Activated CD4-positive, CD25-positive, alpha-beta regulatory T cell treated with anti-CD3 and anti-CD28 coated beads, Interleukin-2, amount 50 U/mL, for 24 hours (primary cell): Measurements from ENCODE around the gene BMI1.
"Not testable (repeated sequence)": the region's sequence is repeated elsewhere in the genome, so short reads cannot be mapped to it uniquely, and the experiment has no call there.

Source experiments
- ATAC-seq, 2 donors: fragments of 150-1000 bp; cut with Tn5 transposase; one replicate each; pipeline ENCODE4 v1.10.0; 2021; ENCODE audit warnings: mild to moderate bottlenecking in 1 of 2, moderate library complexity in 1 of 2

Gene BMI1

GRCh38 chr10:22320591-22321155 is at the start of gene BMI1:
Gene BMI1 (plus strand): TSS chr10:22321099. CDS start chr10:22326450, 5,351 bp downstream.
- peak; percentile 39 to 42 for ATAC-seq

- peak; percentile 56 to 63 for ATAC-seq
These were observed 49.1 kb upstream of the BMI1 start for GRCh38 chr10:22271786-22272185.

- no peak for ATAC-seq
These were observed 42.5 kb upstream of the BMI1 start for GRCh38 chr10:22278441-22278782.

GRCh38 chr10:22280078-22280477 is 40.8 kb upstream of the BMI1 start:
- ATAC-seq, result no peak

- ATAC-seq, result no peak
These were observed 35.8 kb upstream of the BMI1 start for GRCh38 chr10:22285130-22285529.

- ATAC-seq, result no peak
These were observed 27.0 kb upstream of the BMI1 start for GRCh38 chr10:22293747-22294404.

GRCh38 chr10:22294694-22295093 is 26.2 kb upstream of the BMI1 start:
- ATAC-seq, result no peak

GRCh38 chr10:22301193-22301592 is 19.7 kb upstream of the BMI1 start:
- ATAC-seq, result no peak

GRCh38 chr10:22303461-22303860 is 17.4 kb upstream of the BMI1 start:
- ATAC-seq, result no peak

GRCh38 chr10:22305721-22306120 is 15.2 kb upstream of the BMI1 start:
- ATAC-seq, result no peak

GRCh38 chr10:22308390-22308789 is 12.5 kb upstream of the BMI1 start:
- ATAC-seq, result peak; percentile 99 to 100

- no peak for ATAC-seq
These were observed 11.5 kb upstream of the BMI1 start for GRCh38 chr10:22309180-22310000.

- ATAC-seq, result not testable (repeated sequence)
These were observed 10.9 kb upstream of the BMI1 start for GRCh38 chr10:22310012-22310411.

- ATAC-seq, result no peak
These were observed 10.0 kb upstream of the BMI1 start for GRCh38 chr10:22310928-22311327.

- ATAC-seq, result no peak
These were observed 6.0 kb upstream of the BMI1 start for GRCh38 chr10:22314852-22315251.

- ATAC-seq, result peak; percentile 9 to 14
These were observed 5.2 kb upstream of the BMI1 start for GRCh38 chr10:22315455-22316285.

- ATAC-seq, result peak; percentile 70 to 74
These were observed 4.4 kb upstream of the BMI1 start, which contains the start of gene COMMD3 for GRCh38 chr10:22316286-22317075. Gene COMMD3 (plus strand): TSS chr10:22316388. CDS start chr10:22316418, 30 bp downstream.

- no peak for ATAC-seq
These were observed 3.9 kb upstream of the BMI1 start for GRCh38 chr10:22317076-22317370.

GRCh38 chr10:22317771-22318565 is 2.9 kb upstream of the BMI1 start:
- ATAC-seq, result no peak

- no peak for ATAC-seq
These were observed 2.1 kb upstream of the BMI1 start for GRCh38 chr10:22318772-22319171.

GRCh38 chr10:22319547-22319979 is 1.3 kb upstream of the BMI1 start:
- no peak for ATAC-seq
